Panc1 (cell line): ENCODE data around the gene NT5C1B.

Experiments used
- CTCF ChIP-seq: fragments of 450-650 bp; IDR thresholded peaks from 2 replicates; pipeline ENCODE4 v1.5.1; 2017; ENCODE audit warnings: mild to moderate bottlenecking
- REST ChIP-seq, 2 experiments: IDR thresholded peaks; 2 replicates each; pipeline ENCODE4 v1.6.1; 2011 to 2012; ENCODE audit warnings: low read depth in 2 of 2, control low read depth in 1 of 2, low read length in 1 of 2, mild to moderate bottlenecking in 1 of 2, moderate library complexity in 1 of 2; ENCODE audit not compliant: insufficient read depth in 1 of 2
- SIN3A ChIP-seq: IDR thresholded peaks from 2 replicates; pipeline ENCODE4 v1.6.1; 2012; ENCODE audit warnings: low read depth, mild to moderate bottlenecking, low read length, moderate library complexity, borderline replicate concordance; ENCODE audit not compliant: insufficient read depth
- TCF7L2 ChIP-seq: IDR thresholded peaks from 2 replicates; pipeline ENCODE4 v1.6.1; 2011; ENCODE audit warnings: mild to moderate bottlenecking, low read depth, low read length, inconsistent platforms

GRCh38 chr2:18584608-18584954, 4.8 kb downstream of the NT5C1B start:
- TF ChIP-seq CTCF = no peak
- no peak for TF ChIP-seq REST (IDR thresholded peaks at IDR 0.05; ENCODE audit: insufficient read depth in 1 of 2, low read depth in 2 of 2, low read length in 1 of 2)
- no peak for TF ChIP-seq TCF7L2
- TF ChIP-seq SIN3A = no peak
